OCI-LY1 (cell line): ENCODE measurements around the gene POLR1A.

Experiments used
- H2AFZ ChIP-seq: fragments of 200-600 bp; sonication (generic), shearing (Covaris generic); 2 replicates; pipeline ENCODE4 v1.6.0; 2014; ENCODE audit warnings: antibody characterized with exemption, mild to moderate bottlenecking, low read length
- H3F3A ChIP-seq: fragments of 200-600 bp; sonication (generic), shearing (Covaris generic); 2 replicates; pipeline ENCODE4 v1.6.0; 2014; ENCODE audit warnings: mild to moderate bottlenecking, antibody characterized with exemption, low read length, moderate library complexity; ENCODE audit not compliant: insufficient read depth
- H3K27ac ChIP-seq: fragments of 200-600 bp; sonication (generic); 2 replicates; pipeline ENCODE4 v1.5.1; 2014; ENCODE audit warnings: low read length, mixed run types, mild to moderate bottlenecking, low read depth; ENCODE audit not compliant: poor library complexity, severe bottlenecking
- H3K27me3 ChIP-seq: fragments of 200-600 bp; sonication (generic); 2 replicates; pipeline ENCODE4 v1.6.0; 2014; ENCODE audit warnings: antibody characterized with exemption, mild to moderate bottlenecking, low read length, moderate library complexity; ENCODE audit not compliant: insufficient read depth
- H3K36me3 ChIP-seq: fragments of 200-600 bp; sonication (generic); 2 replicates; pipeline ENCODE4 v1.6.1; 2014; ENCODE audit warnings: mild to moderate bottlenecking, antibody characterized with exemption, low read length, moderate library complexity, mixed read lengths; ENCODE audit not compliant: insufficient read depth
- H3K4me1 ChIP-seq: fragments of 200-600 bp; sonication (generic); 2 replicates; pipeline ENCODE4 v1.5.1; 2014; ENCODE audit warnings: mild to moderate bottlenecking, low read length, moderate library complexity; ENCODE audit not compliant: insufficient read depth, severe bottlenecking
- H3K4me2 ChIP-seq: fragments of 200-600 bp; sonication (generic), shearing (Covaris generic); 2 replicates; pipeline ENCODE4 v1.6.1; 2014; ENCODE audit warnings: low read length
- H3K4me3 ChIP-seq: fragments of 200-600 bp; sonication (generic); 2 replicates; pipeline ENCODE4 v1.5.1; 2014; ENCODE audit warnings: low read length, low read depth, mild to moderate bottlenecking, mixed read lengths; ENCODE audit not compliant: poor library complexity, severe bottlenecking
- H3K79me2 ChIP-seq: fragments of 200-600 bp; shearing (Covaris generic); 2 replicates; pipeline ENCODE4 v1.6.1; 2016; ENCODE audit warnings: mixed run types, low read length, mixed read lengths; ENCODE audit not compliant: insufficient read depth
- H3K9ac ChIP-seq: fragments of 200-600 bp; sonication (generic), shearing (Covaris generic); 2 replicates; pipeline ENCODE4 v1.6.1; 2014; ENCODE audit warnings: mild to moderate bottlenecking, low read length, mixed read lengths
- H3K9me2 ChIP-seq: fragments of 200-600 bp; sonication (generic), shearing (Covaris generic); 2 replicates; pipeline ENCODE4 v1.6.1; 2014; ENCODE audit warnings: low read depth, mild to moderate bottlenecking, low read length, mixed read lengths
- H3K9me3 ChIP-seq: fragments of 200-600 bp; shearing (Covaris generic); 2 replicates; pipeline ENCODE4 v1.6.1; 2014; ENCODE audit warnings: low read length, mixed read lengths
- H4K20me1 ChIP-seq: fragments of 200-600 bp; sonication (generic), shearing (Covaris generic); 2 replicates; pipeline ENCODE4 v1.6.0; 2016; ENCODE audit warnings: mild to moderate bottlenecking, low read length; ENCODE audit not compliant: insufficient read depth
- EZH2 ChIP-seq: fragments of 200-600 bp; sonication (generic), shearing (Covaris generic); IDR thresholded peaks from 2 replicates; pipeline ENCODE4 v1.8.0; 2017; ENCODE audit warnings: borderline replicate concordance, mixed run types, mild to moderate bottlenecking, antibody characterized with exemption, low read length, moderate library complexity, mixed read lengths
- TF ChIP-seq, protein P1 (sequence below): fragments of 200-600 bp; sonication (generic), shearing (Covaris generic); IDR thresholded peaks from 2 replicates; pipeline ENCODE4 v1.5.1; 2017; ENCODE audit warnings: mild to moderate bottlenecking, antibody characterized with exemption, low read length, moderate library complexity, mixed read lengths

Gene POLR1A

DNA sequence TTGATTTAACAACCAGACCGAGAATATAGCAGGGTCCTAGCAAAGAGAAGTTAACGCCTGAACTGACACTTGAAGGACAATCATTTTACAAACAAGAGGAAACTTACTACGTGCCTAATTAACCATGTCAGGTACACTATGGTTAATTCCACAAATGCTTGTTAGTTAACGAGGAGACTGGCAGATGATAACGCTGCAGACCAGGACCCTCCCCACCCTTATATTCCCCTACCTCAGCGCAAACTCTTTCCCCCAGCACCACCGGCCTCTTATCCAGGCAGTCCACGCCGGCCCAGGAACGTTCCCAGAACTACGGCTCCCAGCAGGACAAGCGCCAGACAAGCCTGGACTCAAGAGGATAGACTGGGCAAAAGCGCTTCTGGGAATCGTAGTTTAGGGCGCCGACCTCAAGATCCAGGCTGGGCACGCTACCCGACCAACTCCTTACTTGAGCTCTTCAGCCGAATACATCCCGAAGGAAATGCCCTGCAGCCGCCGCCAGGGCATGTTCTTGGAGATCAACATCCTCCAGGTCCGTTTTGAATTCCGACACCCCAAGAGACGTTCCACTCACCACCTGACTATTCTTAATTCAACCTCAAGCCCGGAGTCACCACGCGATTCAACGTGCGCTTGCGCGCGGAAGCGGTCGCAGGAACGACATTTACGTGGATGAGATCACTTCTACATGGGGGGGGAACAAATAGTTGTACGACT, at the start of gene POLR1A:
TSS of gene POLR1A (minus strand) at position 635 of the 717 bp plus-strand sequence. CDS start at position 525, 110 bp downstream.
- no peaks in the 10 kb centered on the region for H3K9me2 ChIP-seq
- peak within 1 kb of the TSS; percentile 84 for H3K4me2 ChIP-seq
- H3K4me3 ChIP-seq = peak within 1 kb of the TSS; percentile 85
- peak within 1 kb of the TSS; percentile 85 for H3K9ac ChIP-seq
- H3K79me2 ChIP-seq = peaks cover 93% of the 10 kb centered on the region
- peak within 1 kb of the TSS; percentile 59 for H3K27ac ChIP-seq
- no peaks in the 10 kb centered on the region for H4K20me1 ChIP-seq
- H3K4me1 ChIP-seq = peaks cover 32% of the 10 kb centered on the region
- H3K27me3 ChIP-seq = no peaks in the 10 kb centered on the region
- peaks cover 61% of the 10 kb centered on the region for H3K36me3 ChIP-seq
- no peaks in the 10 kb centered on the region for H3K9me3 ChIP-seq
- H2AFZ ChIP-seq = no peak within 1 kb of the TSS
- H3F3A ChIP-seq = no peaks in the 10 kb centered on the region
- TF ChIP-seq, protein P1, sequence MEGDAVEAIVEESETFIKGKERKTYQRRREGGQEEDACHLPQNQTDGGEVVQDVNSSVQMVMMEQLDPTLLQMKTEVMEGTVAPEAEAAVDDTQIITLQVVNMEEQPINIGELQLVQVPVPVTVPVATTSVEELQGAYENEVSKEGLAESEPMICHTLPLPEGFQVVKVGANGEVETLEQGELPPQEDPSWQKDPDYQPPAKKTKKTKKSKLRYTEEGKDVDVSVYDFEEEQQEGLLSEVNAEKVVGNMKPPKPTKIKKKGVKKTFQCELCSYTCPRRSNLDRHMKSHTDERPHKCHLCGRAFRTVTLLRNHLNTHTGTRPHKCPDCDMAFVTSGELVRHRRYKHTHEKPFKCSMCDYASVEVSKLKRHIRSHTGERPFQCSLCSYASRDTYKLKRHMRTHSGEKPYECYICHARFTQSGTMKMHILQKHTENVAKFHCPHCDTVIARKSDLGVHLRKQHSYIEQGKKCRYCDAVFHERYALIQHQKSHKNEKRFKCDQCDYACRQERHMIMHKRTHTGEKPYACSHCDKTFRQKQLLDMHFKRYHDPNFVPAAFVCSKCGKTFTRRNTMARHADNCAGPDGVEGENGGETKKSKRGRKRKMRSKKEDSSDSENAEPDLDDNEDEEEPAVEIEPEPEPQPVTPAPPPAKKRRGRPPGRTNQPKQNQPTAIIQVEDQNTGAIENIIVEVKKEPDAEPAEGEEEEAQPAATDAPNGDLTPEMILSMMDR = no peak

DNA sequence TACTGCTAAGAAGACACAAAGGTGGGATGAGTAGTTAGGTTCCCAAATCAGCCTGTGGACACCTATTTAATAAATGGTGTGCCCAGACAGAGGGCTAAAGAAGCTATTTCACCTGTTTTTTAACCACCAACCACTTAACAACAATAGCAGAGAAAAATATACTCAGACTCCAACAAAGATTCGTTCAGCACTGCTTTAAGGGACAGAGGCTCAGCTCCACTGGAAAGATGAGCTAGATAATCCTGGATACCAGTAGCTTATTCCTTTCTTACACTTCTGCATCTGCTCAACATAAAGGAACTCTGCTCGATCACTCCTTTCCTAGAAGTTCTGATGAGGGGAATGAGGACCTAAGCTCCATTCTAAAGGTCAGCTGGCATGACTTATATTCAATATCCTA, 44.8 kb upstream of the POLR1A start:
- H3K4me3 ChIP-seq = no peak overlapping the region
- no peaks in the 10 kb centered on the region for H3K79me2 ChIP-seq
- no peak overlapping the region for H2AFZ ChIP-seq
- H3K27ac ChIP-seq = no peak overlapping the region
- peaks cover 90% of the 10 kb centered on the region for H3K36me3 ChIP-seq
- no peak overlapping the region for H3K9ac ChIP-seq
- no peaks in the 10 kb centered on the region for H3K9me2 ChIP-seq
- no peaks in the 10 kb centered on the region for H3K4me1 ChIP-seq
- TF ChIP-seq, protein P1 = no peak
- TF ChIP-seq EZH2 = no peak
- no peak overlapping the region for H3K4me2 ChIP-seq
- no peaks in the 10 kb centered on the region for H4K20me1 ChIP-seq
- H3F3A ChIP-seq = no peaks in the 10 kb centered on the region; the same call in 1 of the 2 replicates
- no peaks in the 10 kb centered on the region for H3K27me3 ChIP-seq
- H3K9me3 ChIP-seq = no peaks in the 10 kb centered on the region

DNA sequence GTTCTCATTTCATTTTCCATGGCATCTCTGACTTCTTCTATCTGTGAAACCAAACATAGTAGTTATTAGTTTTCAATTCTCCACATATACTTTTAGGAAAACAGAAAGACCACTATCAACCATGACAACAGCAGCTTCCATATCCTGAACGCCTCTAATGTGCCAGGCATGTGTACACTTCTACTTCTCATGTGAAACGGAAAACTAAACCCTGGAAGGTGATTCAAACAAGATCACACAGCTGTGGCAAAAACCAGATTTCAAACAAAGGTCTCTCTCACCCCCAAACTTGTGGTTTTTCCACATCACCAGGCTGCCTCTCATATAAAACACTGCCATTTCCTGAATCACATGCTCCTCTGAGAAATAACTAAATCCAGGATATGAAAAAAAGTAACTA, 42.1 kb upstream of the POLR1A start:
- H2AFZ ChIP-seq = no peak overlapping the region
- H3K4me3 ChIP-seq = no peak overlapping the region
- H3F3A ChIP-seq = no peaks in the 10 kb centered on the region; the same call in 1 of the 2 replicates
- no peaks in the 10 kb centered on the region for H3K79me2 ChIP-seq
- no peaks in the 10 kb centered on the region for H3K9me2 ChIP-seq
- no peaks in the 10 kb centered on the region for H3K4me1 ChIP-seq
- H3K9ac ChIP-seq = no peak overlapping the region
- no peaks in the 10 kb centered on the region for H4K20me1 ChIP-seq
- H3K4me2 ChIP-seq = no peak overlapping the region
- no peak overlapping the region for H3K27ac ChIP-seq
- H3K27me3 ChIP-seq = no peaks in the 10 kb centered on the region
- H3K9me3 ChIP-seq = no peaks in the 10 kb centered on the region
- no peak for TF ChIP-seq EZH2
- TF ChIP-seq, protein P1 = no peak
- H3K36me3 ChIP-seq = peaks cover 96% of the 10 kb centered on the region
